WTC11 (cell line): Measurements from ENCODE around the gene ADAM12. TPM values are rescaled to one million over a fixed set of nuclear protein-coding genes. Genes with fewer than 3 reads are reported as not detected.

Source experiments
- ATAC-seq: fragments of 200-7000 bp; cut with Tn5 transposase; 2 replicates; pipeline ENCODE4 v1.10.0; 2021; ENCODE audit warnings: mild to moderate bottlenecking, moderate library complexity
- CTCF ChIA-PET: fragments of 300-600 bp; sonication (Branson Sonifier 250); formaldehyde crosslinking; loops from one replicate; lab custom pipeline; 2021; ENCODE audit warnings: antibody characterized with exemption; lab: Charles Lee
- POLR2A ChIA-PET: fragments of 350-600 bp; sonication (Branson Sonifier 250); formaldehyde crosslinking; loops from one replicate; lab custom pipeline; 2021; ENCODE audit warnings: antibody characterized with exemption; lab: Charles Lee
- DNase-seq: peaks from one replicate; pipeline ENCODE4 v3.0.0; 2021; ENCODE audit warnings: low spot score
- H3K27ac Mint-ChIP-seq: 2 replicates; pipeline ENCODE4 v1.8.0; 2021; ENCODE audit warnings: mixed read lengths
- H3K27me3 Mint-ChIP-seq: 2 replicates; pipeline ENCODE4 v1.8.0; 2021; ENCODE audit warnings: low read depth, mild to moderate bottlenecking, moderate library complexity, mixed read lengths
- H3K36me3 Mint-ChIP-seq: 2 replicates; pipeline ENCODE4 v1.8.0; 2021; ENCODE audit warnings: mixed read lengths
- H3K4me1 Mint-ChIP-seq: 2 replicates; pipeline ENCODE4 v1.8.0; 2022; ENCODE audit warnings: mixed read lengths
- H3K4me3 Mint-ChIP-seq: 2 replicates; pipeline ENCODE4 v1.8.0; 2021; ENCODE audit warnings: mild to moderate bottlenecking, moderate library complexity, mixed read lengths
- H3K9me3 Mint-ChIP-seq: 2 replicates; pipeline ENCODE4 v1.8.0; 2021; ENCODE audit warnings: mixed read lengths
- ATF2 ChIP-seq: sonication (generic); formaldehyde crosslinking; IDR thresholded peaks from 2 replicates; pipeline ENCODE4 v1.8.1; 2022; ENCODE audit warnings: low read depth, missing genetic modification reagents, borderline replicate concordance
- CREB1 ChIP-seq: sonication (generic); formaldehyde crosslinking; IDR thresholded peaks from 2 replicates; pipeline ENCODE4 v1.8.0; 2023; ENCODE audit warnings: mild to moderate bottlenecking, missing genetic modification reagents
- ELF4 ChIP-seq: sonication (generic); formaldehyde crosslinking; IDR thresholded peaks from 2 replicates; pipeline ENCODE4 v1.8.1; 2022; ENCODE audit warnings: low read depth, mild to moderate bottlenecking, moderate library complexity, missing genetic modification reagents
- EMX1 ChIP-seq: fragments of 250-450 bp; sonication (Bioruptor Pico); IDR thresholded peaks from 2 replicates; pipeline ENCODE4 v1.8.0; 2021; ENCODE audit warnings: mild to moderate bottlenecking
- ESRRA ChIP-seq: sonication (generic); formaldehyde crosslinking; IDR thresholded peaks from 2 replicates; pipeline ENCODE4 v1.8.1; 2022; ENCODE audit warnings: mild to moderate bottlenecking, missing genetic modification reagents, borderline replicate concordance
- ETV6 ChIP-seq: sonication (generic); formaldehyde crosslinking; IDR thresholded peaks from 2 replicates; pipeline ENCODE4 v1.8.1; 2022; ENCODE audit warnings: mild to moderate bottlenecking, missing genetic modification reagents
- GABPB1 ChIP-seq: sonication (generic); formaldehyde crosslinking; IDR thresholded peaks from 2 replicates; pipeline ENCODE4 v1.8.1; 2023; ENCODE audit warnings: mild to moderate bottlenecking, missing genetic modification reagents
- GTF2I ChIP-seq: fragments of 250-450 bp; sonication (Bioruptor Pico); conservative IDR thresholded peaks from 2 replicates; pipeline ENCODE4 v1.4.0; 2021; ENCODE audit warnings: mild to moderate bottlenecking
- HMGA2 ChIP-seq: fragments of 250-450 bp; sonication (Bioruptor Pico); IDR thresholded peaks from 2 replicates; pipeline ENCODE4 v1.4.0; 2021; ENCODE audit warnings: mild to moderate bottlenecking, moderate library complexity
- KAT7 ChIP-seq: sonication (generic); formaldehyde crosslinking; IDR thresholded peaks from 2 replicates; pipeline ENCODE4 v1.8.1; 2023; ENCODE audit warnings: missing genetic modification reagents, mild to moderate bottlenecking, borderline replicate concordance
- MLX ChIP-seq: sonication (generic); formaldehyde crosslinking; IDR thresholded peaks from 2 replicates; pipeline ENCODE4 v1.8.1; 2023; ENCODE audit warnings: mild to moderate bottlenecking, missing genetic modification reagents, moderate library complexity
- MXD4 ChIP-seq: fragments of 250-450 bp; sonication (Bioruptor Pico); IDR thresholded peaks from 2 replicates; pipeline ENCODE4 v1.8.0; 2021; ENCODE audit warnings: mild to moderate bottlenecking, moderate library complexity, borderline replicate concordance
- NFATC4 ChIP-seq: fragments of 250-450 bp; sonication (Bioruptor Pico); IDR thresholded peaks from 2 replicates; pipeline ENCODE4 v1.9.0; 2021; ENCODE audit warnings: mild to moderate bottlenecking
- RORB ChIP-seq: fragments of 250-450 bp; sonication (Bioruptor Pico); IDR thresholded peaks from 2 replicates; pipeline ENCODE4 v1.9.0; 2021; ENCODE audit warnings: mild to moderate bottlenecking
- SMAD4 ChIP-seq: sonication (generic); formaldehyde crosslinking; IDR thresholded peaks from 2 replicates; pipeline ENCODE4 v1.8.0; 2022; ENCODE audit warnings: mild to moderate bottlenecking, missing genetic modification reagents
- SOX15 ChIP-seq: fragments of 250-450 bp; sonication (Bioruptor Pico); IDR thresholded peaks from 2 replicates; pipeline ENCODE4 v1.9.0; 2021; ENCODE audit warnings: mild to moderate bottlenecking
- ZNF138 ChIP-seq: sonication (generic); formaldehyde crosslinking; conservative IDR thresholded peaks from 2 replicates; pipeline ENCODE4 v1.8.1; 2022; ENCODE audit warnings: mild to moderate bottlenecking, moderate library complexity, missing genetic modification reagents
- ZNF219 ChIP-seq: sonication (generic); formaldehyde crosslinking; IDR thresholded peaks from 2 replicates; pipeline ENCODE4 v1.8.0; 2023; ENCODE audit warnings: missing genetic modification reagents, mild to moderate bottlenecking, borderline replicate concordance
- ZNF396 ChIP-seq: fragments of 250-450 bp; sonication (Bioruptor Pico); IDR thresholded peaks from 2 replicates; pipeline ENCODE4 v1.8.0; 2021; ENCODE audit warnings: mild to moderate bottlenecking, moderate library complexity, borderline replicate concordance
- ZNF416 ChIP-seq: fragments of 250-450 bp; sonication (Bioruptor Pico); IDR thresholded peaks from 2 replicates; pipeline ENCODE4 v1.9.0; 2021; ENCODE audit warnings: mild to moderate bottlenecking, inconsistent platforms
- total RNA-seq: library from RNA; stranded (reverse); gene quantifications from 3 replicates; pipeline ENCODE4 v1.2.3, GENCODE V29; 2021
- TF ChIP-seq, protein P1 (sequence below): fragments of 250-450 bp; sonication (Bioruptor Pico); IDR thresholded peaks from 2 replicates; pipeline ENCODE4 v2.1.2; 2022; ENCODE audit warnings: mild to moderate bottlenecking, moderate library complexity
- TF ChIP-seq, protein P2 (sequence below): fragments of 250-450 bp; sonication (Bioruptor Pico); conservative IDR thresholded peaks from 2 replicates; pipeline ENCODE4 v1.9.0; 2021; ENCODE audit warnings: mild to moderate bottlenecking

Gene ADAM12
- total RNA-seq, 1 experiment from 2014 or later, result 0.22 TPM

DNA sequence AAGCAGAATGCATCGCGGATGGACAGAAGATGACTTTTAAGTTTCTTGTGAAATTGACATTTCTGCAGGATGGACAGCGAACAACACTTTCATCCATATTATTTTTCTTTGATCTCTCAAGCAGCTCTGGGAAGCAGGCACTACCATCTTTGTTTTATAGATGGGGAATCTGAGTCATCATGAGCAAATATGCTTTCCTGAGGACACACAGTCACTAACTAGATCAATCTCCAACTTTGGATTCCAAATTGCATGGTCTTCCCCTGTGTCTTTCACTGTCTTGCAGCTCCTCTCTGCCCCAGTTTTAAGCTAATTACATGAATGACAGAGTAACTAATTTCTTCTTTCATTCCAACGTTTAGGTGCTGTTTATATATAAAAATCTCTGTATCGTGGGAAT lies 201.5 kb downstream of the ADAM12 start:
- Mint-ChIP-seq H3K9me3 (no peaks in the 10 kb centered on the region), H3K4me3 (no peak overlapping the region), H3K27ac (no peak overlapping the region), H3K27me3 (no peaks in the 10 kb centered on the region), H3K4me1 (no peaks in the 10 kb centered on the region), H3K36me3 (no peaks in the 10 kb centered on the region)
- POLR2A ChIA-PET, result no interaction called here
- DNase-seq (no peak), ATAC-seq (no peak)
- CTCF ChIA-PET, result no interaction called here
- no peak for TF ChIP-seq SOX15 (CRISPR knock-in tag)
- no peak for TF ChIP-seq NFATC4 (CRISPR knock-in tag)
- no peak for TF ChIP-seq MXD4 (CRISPR knock-in tag)
- no peak for TF ChIP-seq RORB (CRISPR knock-in tag)
- TF ChIP-seq SMAD4 (CRISPR knock-in tag), result no peak
- TF ChIP-seq KAT7 (CRISPR knock-in tag), result no peak
- no peak for TF ChIP-seq ETV6 (CRISPR knock-in tag)
- TF ChIP-seq ELF4 (CRISPR knock-in tag), result no peak
- TF ChIP-seq ESRRA (CRISPR knock-in tag), result no peak
- no peak for TF ChIP-seq GABPB1
- TF ChIP-seq ZNF416 (CRISPR knock-in tag), result no peak

GRCh38 chr10:126185676-126186447 lies 202.4 kb downstream of the ADAM12 start:
- CTCF ChIA-PET, result no interaction called here
- POLR2A ChIA-PET, result no interaction called here
- no peak overlapping the region for H3K27ac Mint-ChIP-seq
- no peaks in the 10 kb centered on the region for H3K9me3 Mint-ChIP-seq
- ATAC-seq, result no peak
- TF ChIP-seq ZNF396 (CRISPR knock-in tag), result no peak
- TF ChIP-seq HMGA2 (CRISPR knock-in tag), result no peak
- no peak for TF ChIP-seq ZNF219 (CRISPR knock-in tag)
- no peak for TF ChIP-seq GTF2I (CRISPR knock-in tag)
- TF ChIP-seq CREB1, result no peak
- no peak for TF ChIP-seq ELF4 (CRISPR knock-in tag)
- TF ChIP-seq MLX, result no peak
- TF ChIP-seq, protein P1, sequence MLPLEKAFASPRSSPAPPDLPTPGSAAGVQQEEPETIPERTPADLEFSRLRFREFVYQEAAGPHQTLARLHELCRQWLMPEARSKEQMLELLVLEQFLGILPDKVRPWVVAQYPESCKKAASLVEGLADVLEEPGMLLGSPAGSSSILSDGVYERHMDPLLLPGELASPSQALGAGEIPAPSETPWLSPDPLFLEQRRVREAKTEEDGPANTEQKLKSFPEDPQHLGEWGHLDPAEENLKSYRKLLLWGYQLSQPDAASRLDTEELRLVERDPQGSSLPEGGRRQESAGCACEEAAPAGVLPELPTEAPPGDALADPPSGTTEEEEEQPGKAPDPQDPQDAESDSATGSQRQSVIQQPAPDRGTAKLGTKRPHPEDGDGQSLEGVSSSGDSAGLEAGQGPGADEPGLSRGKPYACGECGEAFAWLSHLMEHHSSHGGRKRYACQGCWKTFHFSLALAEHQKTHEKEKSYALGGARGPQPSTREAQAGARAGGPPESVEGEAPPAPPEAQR (CRISPR knock-in tag), result no peak
- TF ChIP-seq, protein P2, sequence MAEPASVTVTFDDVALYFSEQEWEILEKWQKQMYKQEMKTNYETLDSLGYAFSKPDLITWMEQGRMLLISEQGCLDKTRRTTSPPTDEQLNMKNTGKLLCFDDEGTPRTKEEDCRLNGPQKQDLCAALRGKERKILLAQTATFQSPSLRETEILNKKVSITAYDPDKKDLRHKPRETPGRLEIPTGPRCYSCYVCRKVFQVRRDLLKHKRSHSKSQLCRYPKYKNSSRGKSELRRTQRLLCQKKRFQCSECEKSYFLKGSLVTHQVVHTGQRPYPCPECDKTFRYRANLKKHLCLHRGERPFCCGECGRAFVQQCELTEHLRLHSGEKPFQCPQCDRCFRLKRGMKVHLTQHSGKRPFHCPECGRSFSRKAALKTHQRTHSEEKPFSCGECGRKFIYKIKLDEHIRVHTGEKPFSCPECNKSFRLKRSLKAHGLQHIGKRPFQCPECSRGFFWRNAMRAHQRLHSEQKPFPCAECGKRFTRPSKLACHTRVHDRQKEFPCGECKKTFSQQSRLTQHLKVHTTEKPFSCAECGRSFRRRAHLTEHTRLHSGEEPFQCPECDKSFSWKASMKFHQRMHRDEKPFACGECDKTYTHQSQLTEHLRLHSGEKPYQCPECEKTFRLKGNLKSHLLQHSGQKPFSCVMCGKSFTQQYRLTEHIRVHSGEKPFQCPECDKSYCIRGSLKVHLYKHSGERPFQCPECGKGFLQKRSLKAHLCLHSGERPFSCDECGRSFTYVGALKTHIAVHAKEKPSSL (CRISPR knock-in tag), result no peak
- TF ChIP-seq ZNF138 (CRISPR knock-in tag), result no peak
- no peak for TF ChIP-seq EMX1
- TF ChIP-seq ATF2 (CRISPR knock-in tag), result no peak
- TF ChIP-seq, all 79 proteins: peak for 0
- no peaks in the 10 kb centered on the region for H3K4me1 Mint-ChIP-seq
- H3K36me3 Mint-ChIP-seq, result no peaks in the 10 kb centered on the region
- no peak for DNase-seq
- no peak overlapping the region for H3K4me3 Mint-ChIP-seq
- no peaks in the 10 kb centered on the region for H3K27me3 Mint-ChIP-seq
